A549 treated with Mapracorat at 1 μM for 4 hours (cell line): ENCODE data around the gene CSNK1G1. TPM values are rescaled to one million over a fixed set of nuclear protein-coding genes. Genes with fewer than 3 reads are reported as not detected.

Experiments used
- total RNA-seq: library from RNA; stranded (reverse); fragments of 200-300 nt; extraction: Qiagen RNA extraction; gene quantifications from 5 replicates; pipeline ENCODE4 v1.2.3, GENCODE V29; 2022

Gene CSNK1G1
- total RNA-seq = 13.9 to 19.4 TPM (median 18.3 TPM) in 5 replicates

DNA sequence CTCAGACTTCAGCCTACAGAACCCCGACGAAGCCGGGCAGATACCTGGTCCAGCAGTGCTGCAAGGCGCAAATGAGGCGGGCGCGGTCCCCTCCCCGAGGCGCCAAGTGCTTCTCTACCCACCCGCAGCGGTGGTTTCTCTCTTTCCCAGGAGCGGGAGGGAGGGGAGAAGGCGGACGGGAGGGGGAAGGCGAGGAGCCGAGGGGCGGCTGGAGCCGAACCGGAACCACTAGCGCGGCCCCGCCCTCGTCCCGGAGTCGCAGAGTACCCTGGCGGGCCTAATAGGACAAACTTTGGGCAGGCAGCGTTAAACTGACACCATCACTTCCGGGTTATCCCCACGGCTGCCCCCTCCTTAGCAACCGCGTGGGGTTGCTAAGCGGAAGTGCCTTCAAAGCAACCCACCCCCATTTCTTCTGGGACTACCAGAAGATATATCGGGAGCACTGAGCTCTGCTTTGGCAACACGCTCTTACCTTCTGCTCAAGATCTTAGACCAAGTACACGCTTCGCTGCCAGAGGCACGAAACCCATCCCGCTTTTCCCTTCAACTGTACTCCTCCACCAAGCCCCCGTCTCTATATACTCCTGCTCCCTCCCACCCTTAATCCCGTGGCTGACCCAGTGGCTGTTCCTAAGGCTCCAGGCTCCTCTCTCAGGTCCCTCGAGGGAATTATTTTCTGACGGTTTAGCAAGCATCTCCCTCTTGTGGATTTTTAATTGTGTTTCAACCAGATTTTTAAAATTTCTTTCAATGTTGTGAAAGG lies at the start of gene CSNK1G1:
TSS of gene CSNK1G1 (minus strand) at position 230 of the 766 bp plus-strand sequence. CDS start 55,674 bp downstream, outside the sequence.

GRCh38 chr15:64387562-64388168 lies 31.7 kb upstream of the CSNK1G1 start, which contains the start of gene TRIP4:
Gene TRIP4 (plus strand): TSS chr15:64387836. CDS start chr15:64387864, 28 bp downstream.

DNA sequence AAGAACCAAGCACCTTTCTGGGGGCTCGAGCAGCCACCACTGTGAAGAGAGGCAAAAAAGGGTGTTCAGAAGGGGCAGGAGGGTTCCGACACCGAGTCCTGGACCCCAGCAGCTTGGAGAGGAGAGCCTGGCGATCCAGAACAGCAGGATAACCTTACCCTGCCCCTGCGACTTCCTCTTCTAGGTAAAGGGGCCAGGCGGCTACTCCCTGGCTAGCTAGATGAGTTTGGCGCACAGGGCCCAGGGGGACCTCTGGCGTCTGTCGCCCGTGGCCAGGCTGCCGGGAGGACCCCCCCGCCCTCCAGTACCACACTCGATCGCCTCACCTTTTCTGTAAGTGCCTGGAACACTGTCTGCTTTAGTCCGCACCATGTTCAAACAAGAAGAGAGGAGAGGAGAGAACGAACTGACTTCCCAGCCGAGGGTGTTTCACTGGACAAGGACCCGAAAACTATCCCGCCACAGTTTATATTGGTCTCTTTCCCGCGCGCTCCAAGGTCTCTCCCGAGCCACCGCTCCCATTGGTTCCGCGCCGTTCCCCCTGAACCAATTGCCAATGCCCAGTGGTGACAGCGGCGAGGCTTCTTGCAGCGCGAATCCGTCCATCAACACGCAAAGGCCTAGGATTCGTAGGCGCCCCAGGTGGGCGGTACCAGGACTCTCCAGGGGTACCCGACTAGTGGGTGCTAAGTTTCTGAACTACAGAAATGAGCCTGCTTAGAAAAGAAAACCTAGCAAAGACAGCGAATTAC lies 25.2 kb upstream of the CSNK1G1 start, which contains the start of gene PCLAF:
TSS of gene PCLAF (minus strand) at position 442 of the 752 bp plus-strand sequence. CDS start at position 372, 70 bp downstream.

DNA sequence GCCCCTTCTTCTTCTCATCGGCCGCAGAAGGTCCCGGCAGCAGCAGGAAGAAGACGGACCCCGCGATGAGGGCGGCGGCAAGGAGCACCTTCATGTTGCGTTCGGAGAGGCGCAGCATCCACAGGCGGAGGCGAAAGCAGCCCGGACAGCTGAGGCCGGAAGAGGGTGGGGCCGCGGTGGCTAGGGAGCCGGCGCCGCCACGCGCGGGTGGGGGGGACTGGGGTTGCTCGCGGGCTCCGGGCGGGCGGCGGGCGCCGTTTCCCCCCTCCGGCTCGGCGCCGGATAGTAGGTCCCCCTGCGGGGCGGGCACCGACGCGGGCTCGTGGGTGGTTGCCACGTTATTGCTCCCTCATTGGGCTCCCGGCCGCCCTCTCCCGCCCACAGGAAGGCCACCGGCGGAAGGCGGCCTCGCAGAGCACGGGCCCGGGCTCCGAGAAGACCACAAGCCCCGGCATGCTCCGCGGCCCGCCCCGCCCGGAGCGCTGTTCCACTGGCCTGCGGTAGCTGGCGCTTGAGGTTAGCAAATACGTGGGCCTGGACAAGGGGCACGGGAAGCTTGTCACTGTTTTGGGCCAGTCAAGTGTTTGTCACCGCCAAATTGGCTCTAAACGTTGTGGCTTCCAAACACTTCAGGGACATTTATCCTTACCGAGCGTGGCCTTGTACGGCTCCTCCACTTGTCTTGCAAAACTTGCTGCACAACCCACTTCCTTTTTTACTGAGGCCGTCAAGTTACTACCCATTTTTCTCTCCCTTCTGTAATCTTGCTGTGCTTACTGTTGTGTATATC lies 192.9 kb downstream of the CSNK1G1 start, which contains the start of gene PPIB:
TSS of gene PPIB (minus strand) at position 154 of the 790 bp plus-strand sequence. CDS start at position 118, 36 bp downstream.

DNA sequence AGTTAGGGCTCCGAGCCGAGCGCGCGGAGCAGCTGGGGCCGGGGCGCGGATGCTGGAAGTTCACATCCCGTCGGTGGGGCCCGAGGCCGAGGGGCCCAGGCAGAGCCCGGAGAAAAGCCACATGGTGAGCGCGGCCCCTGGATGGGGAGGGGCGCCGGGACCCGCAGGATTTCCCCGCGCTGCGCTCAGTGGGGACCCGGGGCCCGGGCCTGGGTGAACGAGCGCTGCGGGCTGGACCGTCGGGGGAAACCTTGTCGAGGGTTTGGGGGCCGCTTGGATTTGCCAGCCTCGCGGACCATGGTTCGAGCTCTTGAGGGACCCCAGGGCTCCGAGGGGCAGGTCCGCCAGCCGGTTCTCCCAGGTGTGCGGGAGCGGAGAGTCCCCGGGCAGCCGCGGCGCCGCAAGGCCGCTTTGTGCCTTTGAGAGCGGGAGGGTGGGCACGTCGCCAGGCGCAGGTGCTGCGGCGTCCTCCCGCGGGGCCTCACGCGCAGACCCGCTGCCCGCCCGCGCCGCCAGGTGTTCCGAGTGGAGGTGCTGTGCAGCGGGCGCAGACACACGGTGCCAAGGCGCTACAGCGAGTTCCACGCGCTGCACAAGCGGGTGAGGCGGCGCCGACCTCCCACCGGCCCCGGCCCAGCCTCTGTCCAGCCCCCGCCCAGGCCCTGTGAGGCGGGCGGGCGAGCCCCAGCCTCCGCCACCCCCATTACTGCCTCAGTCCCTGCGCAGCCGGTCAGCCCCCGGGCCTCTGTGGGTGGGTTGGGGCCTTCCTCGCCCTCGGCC lies 204.1 kb downstream of the CSNK1G1 start, which contains the start of gene SNX22:
TSS of gene SNX22 (plus strand) at position 5 of the 780 bp plus-strand sequence. CDS start at position 50, 45 bp downstream.

Other genes starting within 250 kb of the CSNK1G1 start
- 0.53 to 0.97 TPM (median 0.81 TPM) in 5 replicates for gene SNX22, start 204.4 kb downstream of the CSNK1G1 start, total RNA-seq
- gene PPIB, start 193.2 kb downstream of the CSNK1G1 start, total RNA-seq = 783 to 825 TPM (median 798 TPM) in 5 replicates
- gene PCLAF, start 25.3 kb upstream of the CSNK1G1 start, total RNA-seq = 138 to 270 TPM (median 150 TPM) in 5 replicates
- 24.8 to 33.6 TPM (median 25.9 TPM) in 5 replicates for gene TRIP4, start 31.7 kb upstream of the CSNK1G1 start, total RNA-seq
- 15.7 to 23.9 TPM (median 21.6 TPM) in 5 replicates for gene ZNF609, start 104.4 kb upstream of the CSNK1G1 start, total RNA-seq